ENCODE data around the gene DISC1.

The DISC1 gene

GRCh38 chr1:231597971-231598370, 28.6 kb upstream of the DISC1 start:
- no peak overlapping the region for H3K27ac ChIP-seq (ENCODE audit: low read depth, low read length, poor library complexity, severe bottlenecking)

GRCh38 chr1:231600458-231600976, 26.1 kb upstream of the DISC1 start:
- Histone ChIP-seq H3K9ac (ENCODE audit: low read length) (no peak overlapping the region), H2AFZ (ENCODE audit: low read length) (no peak overlapping the region)

More at GRCh38 chr1:231597971-231598370, 28.6 kb upstream of the DISC1 start:
- H2AFZ ChIP-seq (ENCODE audit: low read length): no peak overlapping the region
- no peaks in the 10 kb centered on the region for H4K20me1 ChIP-seq (ENCODE audit: insufficient read depth, low read length)
- H3K4me1 ChIP-seq (ENCODE audit: insufficient read depth, low read length, severe bottlenecking): no peaks in the 10 kb centered on the region
- H3K4me2 ChIP-seq (ENCODE audit: low read length): no peak overlapping the region
- no peak for TF ChIP-seq EZH2 (IDR thresholded peaks at IDR 0.05; ENCODE audit: borderline replicate concordance, low read length)
- no peak for TF ChIP-seq CTCF (IDR thresholded peaks at IDR 0.05; ENCODE audit: low read length)
- H3K36me3 ChIP-seq (ENCODE audit: insufficient read depth, low read length): no peaks in the 10 kb centered on the region
- no peak overlapping the region for H3K4me3 ChIP-seq (ENCODE audit: low read depth, low read length, poor library complexity, severe bottlenecking)
- H3K9me3 ChIP-seq (ENCODE audit: low read length): no peaks in the 10 kb centered on the region
- no peaks in the 10 kb centered on the region for H3K27me3 ChIP-seq (ENCODE audit: insufficient read depth, low read length)
- H3K9ac ChIP-seq (ENCODE audit: low read length): no peak overlapping the region
- no peaks in the 10 kb centered on the region for H3F3A ChIP-seq (ENCODE audit: insufficient read depth, low read length)
- H3K79me2 ChIP-seq (ENCODE audit: insufficient read depth, low read length): no peaks in the 10 kb centered on the region
- H3K9me2 ChIP-seq (ENCODE audit: low read depth, low read length): no peaks in the 10 kb centered on the region

GRCh38 chr1:231601824-231602672, 24.5 kb upstream of the DISC1 start:
- peaks cover 5% of the 10 kb centered on the region for H3K4me1 ChIP-seq (ENCODE audit: insufficient read depth, low read length, severe bottlenecking)
- no peaks in the 10 kb centered on the region for H3K79me2 ChIP-seq (ENCODE audit: insufficient read depth, low read length)
- H4K20me1 ChIP-seq (ENCODE audit: insufficient read depth, low read length): no peaks in the 10 kb centered on the region
- no peak overlapping the region for H3K27ac ChIP-seq (ENCODE audit: low read depth, low read length, poor library complexity, severe bottlenecking)
- H3K27me3 ChIP-seq (ENCODE audit: insufficient read depth, low read length): no peaks in the 10 kb centered on the region
- H3K9ac ChIP-seq (ENCODE audit: low read length): no peak overlapping the region
- H3F3A ChIP-seq (ENCODE audit: insufficient read depth, low read length): no peaks in the 10 kb centered on the region
- H3K9me3 ChIP-seq (ENCODE audit: low read length): no peaks in the 10 kb centered on the region
- no peak overlapping the region for H3K4me2 ChIP-seq (ENCODE audit: low read length)
- H3K4me3 ChIP-seq (ENCODE audit: low read depth, low read length, poor library complexity, severe bottlenecking): no peak overlapping the region
- H3K36me3 ChIP-seq (ENCODE audit: insufficient read depth, low read length): no peaks in the 10 kb centered on the region
- TF ChIP-seq EZH2 (IDR thresholded peaks at IDR 0.05; ENCODE audit: borderline replicate concordance, low read length) (no peak), CTCF (IDR thresholded peaks at IDR 0.05; ENCODE audit: low read length) (no peak)
- no peak overlapping the region for H2AFZ ChIP-seq (ENCODE audit: low read length)
- no peaks in the 10 kb centered on the region for H3K9me2 ChIP-seq (ENCODE audit: low read depth, low read length)

More at GRCh38 chr1:231600458-231600976, 26.1 kb upstream of the DISC1 start:
- H3K9me2 ChIP-seq (ENCODE audit: low read depth, low read length): no peaks in the 10 kb centered on the region
- no peaks in the 10 kb centered on the region for H4K20me1 ChIP-seq (ENCODE audit: insufficient read depth, low read length)
- no peak overlapping the region for H3K4me2 ChIP-seq (ENCODE audit: low read length)
- H3K79me2 ChIP-seq (ENCODE audit: insufficient read depth, low read length): no peaks in the 10 kb centered on the region
- H3K27ac ChIP-seq (ENCODE audit: low read depth, low read length, poor library complexity, severe bottlenecking): no peak overlapping the region
- no peaks in the 10 kb centered on the region for H3K27me3 ChIP-seq (ENCODE audit: insufficient read depth, low read length)
- no peaks in the 10 kb centered on the region for H3K9me3 ChIP-seq (ENCODE audit: low read length)
- no peak overlapping the region for H3K4me3 ChIP-seq (ENCODE audit: low read depth, low read length, poor library complexity, severe bottlenecking)
- no peaks in the 10 kb centered on the region for H3F3A ChIP-seq (ENCODE audit: insufficient read depth, low read length)
- no peaks in the 10 kb centered on the region for H3K36me3 ChIP-seq (ENCODE audit: insufficient read depth, low read length)
- peaks cover 5% of the 10 kb centered on the region for H3K4me1 ChIP-seq (ENCODE audit: insufficient read depth, low read length, severe bottlenecking)
- TF ChIP-seq EZH2 (IDR thresholded peaks at IDR 0.05; ENCODE audit: borderline replicate concordance, low read length): no peak
- TF ChIP-seq CTCF (IDR thresholded peaks at IDR 0.05; ENCODE audit: low read length): no peak

All from OCI-LY1 (cell line).